ENCODE results near the gene ECI1.

Gene ECI1

GRCh38 chr16:2251296-2252111, at the start of gene ECI1:
TSS of gene ECI1 (minus strand) at chr16:2251587. CDS start at chr16:2251566, 21 bp downstream.
- DNase-seq = peak; percentile 41 to 94 (median 88)

DNA sequence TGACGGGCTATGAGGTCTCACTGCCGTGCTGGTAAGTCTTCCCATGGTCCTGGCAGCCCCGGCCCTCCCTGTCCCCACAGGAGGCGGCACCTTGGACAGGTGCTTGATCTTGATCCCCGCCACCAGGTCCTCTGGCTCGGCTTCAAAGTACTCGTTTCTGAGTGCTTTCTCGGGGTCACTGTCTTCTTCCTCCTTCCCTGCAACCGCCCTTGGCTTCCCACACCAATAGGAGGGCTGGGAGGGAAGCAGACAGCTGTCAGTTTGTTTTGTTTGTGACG, 48.5 kb upstream of the ECI1 start:
- DNase-seq = no peak

DNA sequence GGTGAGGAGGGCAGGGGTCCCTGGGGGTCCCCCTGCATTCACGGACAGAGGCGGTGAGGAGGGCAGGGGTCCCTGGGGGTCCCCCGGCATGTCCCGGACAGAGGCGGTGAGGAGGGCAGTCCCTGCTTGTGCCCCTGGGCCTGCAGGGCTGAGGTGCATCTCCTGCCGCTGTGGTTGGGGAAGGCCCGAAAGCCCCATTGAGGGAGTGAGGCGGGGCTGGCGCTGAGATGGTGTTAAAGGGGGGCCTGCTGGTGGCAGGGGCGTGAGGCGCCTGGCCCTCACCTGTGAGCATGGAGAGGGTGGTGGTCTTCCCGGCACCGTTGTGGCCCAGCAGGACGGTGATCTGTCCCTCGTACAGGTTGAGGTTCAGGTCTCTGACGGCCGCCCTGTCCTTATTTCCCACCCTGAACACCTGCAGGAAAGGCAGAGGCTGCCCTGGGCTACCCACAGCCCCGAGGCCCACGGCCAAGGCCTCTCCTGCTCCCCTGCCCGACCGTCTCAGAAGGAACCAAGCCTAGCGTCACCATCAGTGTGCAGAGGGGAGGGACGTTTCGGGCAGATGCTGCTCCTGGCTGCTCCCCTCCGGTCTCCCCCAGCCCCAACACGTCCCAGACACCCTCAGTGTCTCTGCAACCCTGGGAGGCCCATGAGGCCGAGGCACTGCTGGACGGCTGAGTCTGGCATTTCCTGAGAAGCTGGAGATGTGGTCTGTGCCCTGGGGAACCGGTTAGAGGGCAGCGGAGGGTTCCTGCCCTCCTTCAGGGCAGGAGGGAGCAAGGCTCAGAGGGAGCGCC, 47.9 kb upstream of the ECI1 start:
- DNase-seq = no peak

- DNase-seq = no peak
Observed at GRCh38 chr16:2298621-2299020, 47.2 kb upstream of the ECI1 start.

GRCh38 chr16:2297506-2297860, 46.1 kb upstream of the ECI1 start:
- no peak for DNase-seq

GRCh38 chr16:2296661-2297505, 45.5 kb upstream of the ECI1 start:
- peak in 3 of 56 donors; percentile 1 to 11 (median 7) for DNase-seq

- peak in 37 of 56 donors; percentile 8 to 84 (median 51) for DNase-seq
Observed at GRCh38 chr16:2295056-2295798, 43.8 kb upstream of the ECI1 start.

GRCh38 chr16:2292221-2292620, 40.8 kb upstream of the ECI1 start:
- DNase-seq = no peak

- DNase-seq = no peak
Observed at GRCh38 chr16:2289282-2289681, 37.9 kb upstream of the ECI1 start.

GRCh38 chr16:2288726-2289125, 37.3 kb upstream of the ECI1 start:
- DNase-seq = no peak

GRCh38 chr16:2287916-2288547, 36.6 kb upstream of the ECI1 start:
- no peak for DNase-seq

DNA sequence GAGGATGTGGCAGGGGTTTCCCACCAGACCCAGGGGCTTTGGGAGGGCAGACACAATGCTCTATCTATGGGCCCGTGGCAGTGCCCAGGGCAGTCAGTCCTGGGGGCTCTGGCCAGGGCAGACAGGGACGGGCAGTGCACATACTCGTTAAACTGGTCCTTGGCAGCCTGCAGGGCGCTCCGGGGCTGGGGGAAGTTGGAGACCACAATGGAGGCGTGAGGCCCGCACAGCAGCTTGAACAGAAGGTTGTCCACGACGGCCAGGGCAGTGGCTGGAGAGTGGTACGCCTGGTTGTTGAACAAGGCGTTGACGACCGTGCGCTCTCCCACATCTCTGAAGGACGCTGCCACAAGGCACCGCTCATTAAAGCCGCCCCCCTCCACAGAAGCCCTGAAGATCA, 35.2 kb upstream of the ECI1 start:
- no peak for DNase-seq

DNA sequence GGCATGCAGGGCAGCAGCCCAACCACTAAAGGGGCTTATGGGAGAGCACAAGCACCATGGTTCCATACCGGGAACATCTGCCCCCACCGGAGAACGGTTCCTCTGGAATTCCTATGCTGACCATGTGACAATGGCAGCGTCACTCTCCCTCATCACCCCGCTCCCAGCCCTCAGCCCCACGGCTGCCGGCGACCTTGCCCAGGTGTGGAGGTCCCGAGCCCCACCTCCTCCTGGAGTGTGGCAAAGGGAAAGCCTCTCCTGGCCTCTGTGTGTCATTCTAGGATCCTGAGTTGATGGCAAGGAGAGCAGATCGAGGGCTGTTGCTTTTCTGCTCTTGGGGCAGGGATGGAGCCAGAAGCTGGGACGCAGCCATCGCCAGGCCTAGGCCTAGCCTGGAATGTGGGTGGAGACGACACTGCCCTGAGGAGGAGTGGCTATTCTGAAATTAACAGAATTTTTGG, 34.4 kb upstream of the ECI1 start:
- DNase-seq = no peak

DNA sequence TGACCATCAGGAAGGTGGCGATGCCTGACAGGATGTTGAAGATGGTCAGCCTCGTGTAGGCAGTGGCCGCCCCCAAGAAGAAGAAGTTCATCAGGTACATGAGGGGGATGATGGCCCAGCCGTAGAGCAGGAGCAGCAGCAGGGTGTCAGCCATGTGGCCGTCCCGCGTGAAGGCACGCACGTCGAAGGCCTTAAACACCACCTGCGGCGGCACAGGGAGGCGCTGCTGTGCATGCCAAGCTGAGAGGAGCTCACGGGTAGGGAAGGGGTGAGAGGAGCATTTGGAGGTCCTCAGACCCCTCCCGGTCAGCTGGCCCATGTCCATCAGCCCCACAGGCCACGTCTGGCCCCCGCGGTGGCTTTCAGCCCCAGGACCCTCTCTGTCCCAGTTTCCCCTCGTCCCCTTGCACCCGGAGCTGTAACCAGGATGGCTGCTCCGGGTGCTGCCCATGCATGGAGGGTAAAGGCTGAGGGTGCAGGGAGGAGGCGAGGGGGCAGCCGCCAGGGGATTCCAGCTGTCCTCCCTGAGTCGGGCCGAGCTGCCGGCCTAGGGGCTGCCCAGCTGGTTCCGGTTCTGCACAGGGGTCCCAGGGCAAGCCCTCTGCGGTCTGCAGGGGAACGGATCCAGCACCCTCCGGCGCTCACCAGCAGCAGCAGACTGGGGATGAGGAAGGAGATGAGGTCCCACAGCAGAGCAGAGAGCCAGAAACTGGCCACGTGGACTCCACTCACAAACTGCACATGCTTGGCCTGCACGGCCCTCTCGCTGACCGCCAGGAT, 33.6 kb upstream of the ECI1 start:
- no peak for DNase-seq

DNA sequence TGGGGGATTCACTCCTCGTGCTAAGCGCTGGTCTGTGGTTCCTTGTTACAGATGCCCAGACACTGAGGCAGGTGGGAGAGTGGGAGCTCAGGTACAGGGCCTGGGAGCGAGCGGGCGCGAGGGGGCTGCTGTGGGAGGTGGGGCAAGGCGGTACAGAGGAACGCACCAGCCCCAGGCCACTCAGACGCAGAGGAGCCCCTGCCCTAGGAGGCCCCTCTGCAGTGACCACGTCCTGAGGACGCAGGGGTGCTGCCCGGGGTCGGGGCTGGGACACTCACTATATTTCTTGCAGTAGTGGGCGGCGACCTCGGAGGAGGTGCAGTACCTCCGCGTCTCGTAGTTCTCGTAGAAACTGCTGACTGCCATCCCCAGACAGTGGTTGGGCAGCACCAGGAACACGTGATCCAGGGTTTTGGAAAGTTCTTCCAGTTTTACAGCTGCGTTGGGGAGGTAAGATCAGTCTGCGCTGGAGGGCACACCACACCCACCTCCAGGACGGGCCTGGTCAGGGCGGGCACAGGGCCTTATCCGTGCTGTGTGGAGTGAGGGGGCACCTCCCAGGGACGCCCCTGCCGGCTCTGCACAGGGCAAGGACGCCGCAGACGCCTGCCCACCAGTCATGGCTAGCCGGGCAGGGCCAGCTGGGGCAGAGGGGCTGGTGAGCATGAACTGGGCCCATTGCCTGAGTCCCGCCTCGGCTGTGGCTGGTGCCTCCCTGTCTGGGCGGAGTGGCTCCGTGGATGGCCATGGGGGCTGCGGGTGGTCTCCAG, 32.8 kb upstream of the ECI1 start:
- DNase-seq = no peak

- no peak for DNase-seq
Observed at GRCh38 chr16:2282866-2283555, 31.6 kb upstream of the ECI1 start.

- no peak for DNase-seq
Observed at GRCh38 chr16:2282262-2282661, 30.9 kb upstream of the ECI1 start.

DNA sequence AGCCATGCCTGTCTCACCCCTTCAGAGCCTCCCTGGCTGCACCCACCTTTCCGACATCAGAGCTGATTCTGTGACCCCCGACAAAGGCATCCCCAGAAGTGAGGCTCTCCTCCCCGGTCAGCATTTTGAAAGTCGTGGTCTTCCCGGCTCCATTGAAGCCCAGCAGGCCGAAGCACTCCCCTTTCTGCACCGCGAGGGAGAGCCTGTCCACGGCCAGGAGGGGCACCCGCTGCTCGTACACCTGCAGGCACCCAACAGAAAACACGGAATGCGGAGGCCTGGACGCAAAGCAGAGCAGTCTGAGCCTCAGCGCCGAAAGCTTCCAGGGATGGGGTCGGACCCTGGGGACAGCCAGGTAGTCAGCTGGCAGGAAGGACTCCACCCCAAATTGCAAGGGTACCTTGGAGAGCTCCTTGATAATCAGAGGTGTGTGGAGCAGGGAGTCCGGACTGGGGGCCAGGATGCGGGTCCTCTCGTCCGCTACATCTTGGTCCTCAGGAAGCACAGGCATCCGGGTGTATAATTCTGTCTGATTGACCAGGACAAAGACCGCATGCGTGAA, 29.7 kb upstream of the ECI1 start:
- no peak for DNase-seq

Measured in nucleus accumbens (tissue), 56 donors.